H4 (cell line): Measurements from ENCODE around the gene PDE4C. TPM values are rescaled to one million over a fixed set of nuclear protein-coding genes. Genes with fewer than 3 reads are reported as not detected.

Experiments used
- DNase-seq: peaks from one replicate; pipeline ENCODE4 v3.0.0-alpha.2; 2015; ENCODE audit warnings: low spot score
- total RNA-seq: library from RNA; depleted of rRNA; stranded (reverse); fragments of >200 nt; shearing (Covaris generic); gene quantifications from 2 replicates; pipeline ENCODE4 v1.2.3, GENCODE V29; 2014; rRNA removed

PDE4C gene
- total RNA-seq, 1 experiment from 2014 or later: 0.06 TPM

DNA sequence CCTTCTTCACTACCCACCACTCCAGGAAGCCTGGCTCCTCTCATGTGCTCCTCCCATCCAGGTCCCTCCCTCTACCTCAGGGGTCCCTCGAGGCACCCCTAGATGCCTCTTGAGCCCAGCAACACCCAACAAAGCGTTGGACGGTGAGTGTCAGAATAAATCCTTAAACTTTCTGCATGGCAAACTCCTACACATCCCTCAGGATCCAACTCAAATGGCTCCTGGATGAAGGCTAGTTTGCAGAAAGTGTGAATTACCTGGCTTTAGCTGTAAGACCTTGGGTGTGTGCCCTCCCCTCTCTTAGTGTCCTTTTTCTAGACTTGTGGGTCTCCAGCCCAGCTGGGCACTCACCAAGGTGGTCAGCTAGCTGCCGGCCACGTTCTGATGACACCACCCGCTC is 27.9 kb downstream of the PDE4C start:
- DNase-seq: no peak

DNA sequence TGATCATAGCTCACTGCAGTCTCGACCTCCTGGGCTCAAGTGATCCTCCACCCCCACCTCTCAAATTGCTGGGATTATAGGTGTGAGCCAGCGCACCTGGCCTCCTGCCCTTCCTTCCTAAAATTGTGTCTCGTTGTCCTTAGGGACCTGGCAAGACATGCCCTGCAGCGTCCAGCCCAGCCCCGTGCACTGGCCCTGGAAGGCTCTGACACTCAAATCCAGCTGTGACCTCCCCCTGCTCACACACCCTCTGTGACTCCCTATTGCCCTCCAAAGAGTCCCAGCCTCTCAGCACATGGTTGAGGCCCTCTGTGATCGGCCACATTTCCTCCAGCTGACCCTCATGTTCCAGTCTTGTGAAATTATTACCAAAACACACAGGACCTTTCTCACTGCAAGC is 28.3 kb downstream of the PDE4C start:
- no peak for DNase-seq

DNA sequence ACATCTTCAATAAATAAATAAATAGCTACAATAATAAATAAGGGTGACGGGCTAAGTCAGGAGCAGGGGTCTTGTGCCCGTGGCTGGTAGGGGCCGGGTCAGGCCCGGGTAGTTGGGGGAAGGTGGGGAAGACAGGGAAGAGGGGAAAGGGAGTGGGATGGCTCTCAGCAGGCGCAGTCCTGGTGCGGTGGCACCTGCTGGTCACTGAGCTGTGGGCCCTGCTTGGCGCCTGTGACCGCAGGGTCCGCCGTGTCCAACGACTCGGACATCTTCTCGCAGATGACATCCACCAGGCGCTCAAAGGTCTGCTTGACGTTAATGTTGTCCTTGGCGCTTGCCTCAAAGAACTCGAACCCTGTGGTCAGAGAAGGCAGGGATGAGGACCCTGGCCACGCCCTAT is 28.9 kb downstream of the PDE4C start:
- DNase-seq: no peak

DNA sequence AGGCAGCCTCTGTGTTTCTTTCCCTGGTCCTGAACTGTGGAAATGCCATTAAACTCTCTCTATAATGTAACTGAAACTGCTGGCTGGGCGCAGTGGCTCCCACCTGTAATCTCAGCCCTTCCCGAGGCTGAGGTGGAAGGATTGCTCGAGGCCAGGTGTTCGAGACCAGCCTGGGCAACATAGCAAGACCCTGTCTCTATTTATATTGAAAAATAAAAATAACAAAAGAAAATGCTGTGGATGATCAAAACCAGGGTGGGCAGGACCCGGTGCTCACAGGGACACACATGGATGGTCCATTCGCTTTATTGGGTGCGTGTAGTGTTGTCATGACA is 29.8 kb downstream of the PDE4C start:
- DNase-seq: no peak

DNA sequence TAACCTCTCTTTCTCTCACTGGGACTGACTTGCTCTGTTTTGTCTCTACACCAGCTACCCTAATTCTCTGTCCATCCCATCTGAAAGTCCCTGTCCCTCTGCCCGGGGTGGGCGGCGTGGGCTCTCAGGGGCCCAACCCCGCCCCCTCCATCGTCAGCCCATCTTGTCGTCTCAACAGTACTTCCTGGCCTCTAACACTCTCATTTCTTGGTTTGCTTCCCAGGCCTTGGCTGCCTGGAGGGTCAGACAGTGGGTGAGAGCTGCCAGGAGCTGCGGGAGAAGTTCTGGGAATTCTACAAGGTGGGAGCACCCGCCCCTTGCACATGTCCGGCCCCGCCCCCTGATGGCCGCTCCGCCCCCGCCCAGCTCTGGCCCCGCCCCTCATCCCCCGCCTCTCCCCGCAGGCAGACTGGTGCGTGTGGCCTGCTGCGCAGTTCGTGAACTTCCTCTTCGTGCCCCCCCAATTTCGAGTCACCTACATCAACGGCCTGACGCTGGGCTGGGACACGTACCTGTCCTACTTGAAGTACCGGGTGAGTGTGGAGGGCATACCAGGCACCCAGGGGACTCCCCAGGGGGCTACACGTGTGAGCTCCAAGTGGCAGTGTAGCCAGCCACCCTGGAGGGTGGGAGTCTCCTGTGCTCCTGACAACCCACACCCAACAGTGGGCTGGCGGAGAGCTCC is 31.5 kb downstream of the PDE4C start:
- DNase-seq: no peak

DNA sequence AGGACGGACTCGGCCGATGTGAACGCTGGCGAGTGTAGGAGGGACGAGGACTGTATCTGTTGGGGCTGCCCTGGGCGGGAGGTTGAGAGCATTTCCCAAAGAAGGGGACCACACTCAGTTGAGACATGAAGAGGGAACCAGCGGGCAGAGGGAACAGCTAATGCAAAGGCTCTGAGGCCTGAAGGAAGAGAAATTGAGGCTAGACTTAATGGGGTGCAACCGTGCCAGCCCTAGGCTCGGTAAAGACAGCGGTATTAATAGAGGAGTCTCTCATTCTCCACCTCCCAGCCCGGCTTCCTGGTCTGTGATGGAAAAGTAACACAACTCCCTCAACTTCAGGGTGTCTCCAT is 32.1 kb downstream of the PDE4C start:
- no peak for DNase-seq

DNA sequence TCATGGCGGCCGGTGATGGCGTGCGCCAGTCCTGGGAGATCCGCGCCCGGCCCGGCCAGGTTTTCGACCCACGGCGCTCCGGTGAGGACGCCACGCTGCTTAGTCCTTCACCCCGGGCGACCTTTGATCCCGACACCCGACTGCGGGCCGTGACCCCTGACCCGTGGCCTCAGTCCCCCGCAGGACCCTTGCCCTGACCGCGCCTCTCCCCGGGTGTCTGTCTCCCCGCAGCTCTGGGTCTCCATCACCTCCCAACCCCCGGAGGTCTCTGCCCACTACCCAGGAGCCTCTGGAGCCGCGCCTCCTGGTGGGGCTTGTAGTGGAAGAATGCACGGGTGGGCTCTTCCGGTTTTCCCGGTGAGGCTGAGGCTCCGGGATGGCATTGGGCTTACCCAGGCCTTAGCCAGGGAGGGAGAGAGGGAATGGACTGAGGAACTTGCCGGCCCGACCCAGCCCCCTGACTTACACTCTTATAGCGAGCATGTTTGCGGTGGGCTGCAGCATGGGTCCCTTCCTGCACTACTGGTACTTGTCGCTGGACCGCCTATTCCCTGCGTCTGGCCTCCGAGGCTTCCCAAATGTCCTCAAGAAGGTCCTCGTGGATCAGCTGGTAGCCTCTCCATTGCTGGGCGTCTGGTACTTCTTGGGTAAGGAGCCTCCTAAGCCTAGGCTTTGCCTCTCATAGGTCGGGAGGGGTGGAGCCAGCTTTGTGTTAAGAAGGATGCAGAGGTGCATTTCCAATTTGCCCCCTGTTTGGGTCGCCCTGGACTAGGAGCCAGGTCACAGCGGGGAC is 32.7 kb downstream of the PDE4C start:
- DNase-seq: no peak

DNA sequence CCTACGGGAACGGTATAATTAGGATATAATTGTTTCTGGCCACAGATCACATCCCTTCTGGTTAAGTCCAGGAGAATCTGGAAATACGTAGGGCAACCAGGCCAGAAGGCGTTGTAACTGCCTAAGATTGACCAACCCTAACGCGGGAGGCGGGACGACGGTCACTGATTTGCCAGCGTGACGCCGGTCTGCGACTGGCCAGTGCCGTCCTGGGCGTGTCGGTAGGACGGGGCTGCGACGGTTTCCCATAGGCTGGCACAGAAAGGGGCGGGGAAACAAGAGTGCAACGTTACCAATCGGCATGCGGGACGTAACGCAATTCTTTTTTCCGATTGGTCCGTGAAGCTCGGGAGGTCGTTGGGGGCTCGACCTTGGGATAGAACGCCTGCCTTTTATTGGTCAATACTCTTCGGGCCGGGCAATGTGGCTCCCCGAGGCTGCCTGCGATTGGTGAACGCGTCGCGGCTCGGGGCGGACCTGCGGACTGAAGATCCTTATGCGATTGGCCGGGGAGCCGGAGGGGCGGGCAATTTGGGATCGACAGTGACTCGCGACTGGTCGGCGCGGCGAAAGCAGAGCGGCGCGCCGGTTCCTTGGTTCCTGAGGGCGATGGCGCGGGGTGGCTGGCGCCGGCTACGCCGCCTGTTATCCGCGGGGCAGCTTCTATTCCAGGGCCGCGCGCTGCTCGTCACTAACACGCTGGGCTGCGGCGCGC is 33.4 kb downstream of the PDE4C start, which contains the start of gene MPV17L2:
MPV17L2 (plus strand) TSS at position 546 of the 715 bp plus-strand sequence; CDS start at position 610, 64 bp downstream.
- peak; percentile 100 for DNase-seq

DNA sequence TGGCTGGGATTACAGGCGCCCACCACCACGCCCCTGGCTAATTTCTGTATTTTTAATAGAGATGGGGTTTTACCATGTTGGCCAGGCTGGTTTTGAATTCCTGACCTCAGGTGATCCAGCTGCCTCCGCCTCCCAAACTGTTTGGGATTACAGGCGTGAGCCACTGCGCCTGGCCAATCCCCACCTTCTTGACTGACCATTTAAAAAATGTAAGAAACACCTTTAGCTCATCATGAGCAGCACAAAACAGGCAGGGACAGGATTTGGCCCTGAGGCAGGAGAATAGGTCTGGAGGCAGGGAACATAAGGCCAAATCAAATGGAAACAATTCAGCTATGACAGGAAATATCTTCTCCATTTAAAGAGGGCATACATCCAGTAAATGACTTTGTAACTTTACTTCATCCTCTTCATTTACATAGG is 34.6 kb downstream of the PDE4C start:
- DNase-seq: no peak

DNA sequence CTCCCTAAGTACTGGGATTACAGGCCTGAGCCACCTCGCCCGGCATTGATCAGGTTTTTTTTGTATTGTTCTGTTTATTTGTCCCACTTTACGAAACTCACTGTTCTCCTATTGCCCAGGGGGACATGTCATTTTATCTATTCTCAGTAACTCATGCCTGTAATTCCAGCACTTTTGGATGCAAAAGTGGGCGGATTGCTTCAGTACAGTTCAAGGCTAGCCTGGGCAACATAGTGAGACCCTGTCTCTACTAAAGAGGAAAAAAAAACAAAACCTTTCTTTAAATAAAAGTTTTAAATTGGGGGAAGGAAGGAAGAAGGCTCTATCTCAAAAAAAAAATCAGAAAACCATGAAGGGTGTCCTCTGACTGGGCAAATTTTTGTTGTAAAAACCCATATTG is 36.0 kb downstream of the PDE4C start:
- no peak for DNase-seq

DNA sequence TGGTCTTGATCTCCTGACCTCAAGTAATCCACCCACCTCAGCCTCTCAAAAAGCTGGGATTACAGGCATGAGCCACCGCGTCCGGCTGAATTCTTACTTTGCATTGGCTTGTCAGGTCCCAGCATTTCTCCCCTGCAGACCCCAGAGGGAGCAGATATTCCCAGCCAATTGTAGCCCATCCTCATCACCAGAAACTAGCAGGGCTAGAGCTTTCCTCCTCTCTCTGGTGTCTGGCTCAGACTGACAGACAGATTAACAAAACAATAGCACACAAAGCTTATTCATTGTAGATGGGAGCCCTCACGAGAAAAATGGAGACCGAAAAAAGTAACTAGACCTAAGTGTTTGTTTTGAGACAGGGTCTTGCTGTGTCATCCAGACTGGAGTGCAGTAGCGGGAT is 40.7 kb downstream of the PDE4C start:
- no peak for DNase-seq

DNA sequence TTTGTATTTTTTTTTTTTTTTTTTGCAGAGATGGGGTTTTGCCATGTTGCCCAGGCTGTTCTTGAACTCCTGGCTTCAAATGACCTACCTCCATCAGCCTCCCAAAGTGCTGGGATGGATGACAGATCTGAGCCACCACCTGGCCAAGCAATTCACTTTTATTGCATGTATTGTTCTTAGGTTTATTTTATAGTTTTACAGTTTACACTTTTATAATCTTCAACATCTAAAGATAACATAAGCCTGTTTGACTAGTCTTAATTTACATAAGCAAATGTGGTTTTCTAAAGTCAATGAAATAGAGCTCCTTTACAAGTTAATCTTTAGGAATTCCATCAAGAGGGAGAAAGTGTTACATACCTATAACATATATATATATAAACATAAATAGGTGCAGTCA is 42.7 kb downstream of the PDE4C start:
- no peak for DNase-seq

DNA sequence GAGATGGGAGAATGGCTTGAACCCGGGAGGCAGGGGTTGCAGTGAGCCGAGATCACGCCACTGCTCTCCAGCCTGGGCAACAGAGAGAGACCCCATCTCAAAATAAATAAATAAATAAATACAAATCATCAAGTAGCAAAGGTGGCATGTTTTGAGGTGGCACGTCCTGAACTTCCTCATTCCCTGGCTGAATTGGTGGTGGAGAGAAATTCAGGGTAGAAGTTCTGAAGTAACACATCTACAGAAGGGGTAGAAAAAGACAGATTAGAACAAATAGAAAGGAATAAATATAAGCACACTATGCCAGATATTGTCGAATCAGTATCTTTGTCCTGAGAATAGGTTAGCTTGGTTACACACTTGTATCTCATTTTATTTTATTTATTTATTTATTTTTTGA is 46.3 kb downstream of the PDE4C start:
- no peak for DNase-seq

DNA sequence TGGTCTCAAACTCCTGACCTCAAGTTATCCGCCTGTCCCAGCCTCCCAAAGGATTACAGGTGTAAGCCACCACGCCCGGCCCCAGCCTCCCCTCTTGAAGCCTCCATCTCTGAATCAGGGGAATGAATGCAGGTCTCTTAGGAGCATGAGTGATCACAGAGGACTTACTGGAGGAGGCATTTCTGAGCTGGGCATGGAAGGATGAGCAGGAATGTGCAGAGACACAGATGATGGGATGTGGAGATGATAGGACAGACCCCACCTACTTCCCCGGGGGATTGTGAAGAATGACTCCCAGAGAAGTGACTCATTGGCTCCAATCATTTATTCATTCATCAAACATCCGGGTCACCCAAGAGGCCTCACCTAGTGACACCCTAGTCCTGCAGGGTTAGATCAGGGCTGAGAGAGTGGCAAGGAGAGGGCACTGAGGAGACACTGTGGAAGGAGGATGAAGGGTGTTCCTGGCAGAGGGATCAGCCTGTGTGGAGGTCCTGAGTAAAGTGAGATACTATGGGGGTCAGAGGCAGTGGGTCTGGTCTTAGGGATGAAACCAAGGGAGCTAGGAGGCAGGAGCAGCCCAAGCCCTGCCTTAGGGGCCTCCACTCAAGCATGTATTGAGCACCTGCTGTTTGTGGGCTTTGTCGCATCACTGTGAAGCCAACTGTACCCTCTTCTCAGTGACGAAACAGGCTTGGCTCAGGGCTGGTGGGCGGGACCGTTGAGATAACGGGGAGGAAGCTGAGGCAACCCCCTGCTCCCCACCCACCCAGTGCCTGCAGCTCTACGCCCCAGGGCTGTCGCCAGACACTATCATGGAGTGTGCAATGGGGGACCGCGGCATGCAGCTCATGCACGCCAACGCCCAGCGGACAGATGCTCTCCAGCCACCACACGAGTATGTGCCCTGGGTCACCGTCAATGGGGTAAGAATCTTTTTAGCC is 49.6 kb downstream of the PDE4C start:
- no peak for DNase-seq

DNA sequence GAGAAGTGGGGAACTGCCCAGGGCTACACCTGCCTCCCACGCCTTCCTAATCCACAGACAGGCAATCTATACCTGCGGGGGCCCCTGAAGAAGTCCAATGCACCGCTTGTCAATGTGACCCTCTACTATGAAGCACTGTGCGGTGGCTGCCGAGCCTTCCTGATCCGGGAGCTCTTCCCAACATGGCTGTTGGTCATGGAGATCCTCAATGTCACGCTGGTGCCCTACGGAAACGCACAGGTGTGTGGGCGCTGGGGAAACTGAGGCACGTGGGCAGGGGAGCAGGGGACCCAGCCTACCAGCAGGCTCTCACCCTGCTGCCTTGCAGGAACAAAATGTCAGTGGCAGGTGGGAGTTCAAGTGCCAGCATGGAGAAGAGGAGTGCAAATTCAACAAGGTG is 51.3 kb downstream of the PDE4C start:
- no peak for DNase-seq

Other genes with a start within 250 kb of the PDE4C start
- gene ARRDC2, start 218.3 kb downstream of the PDE4C start, total RNA-seq: 8.7 and 9.3 TPM in 2 replicates
- gene IL12RB1, start 139.5 kb downstream of the PDE4C start, total RNA-seq: 2.4 TPM in 2 replicates
- 2.4 and 3.1 TPM in 2 replicates for gene MAST3, start 128.7 kb downstream of the PDE4C start, total RNA-seq
- gene PIK3R2, start 73.3 kb downstream of the PDE4C start, total RNA-seq: 9.8 and 25.1 TPM in 2 replicates
- gene IFI30, start 52.6 kb downstream of the PDE4C start, total RNA-seq: 156 and 172 TPM in 2 replicates
- gene MPV17L2, start 33.2 kb downstream of the PDE4C start, total RNA-seq: 17.7 and 30.9 TPM in 2 replicates
- gene RAB3A, start 22.4 kb downstream of the PDE4C start, total RNA-seq: 0.41 and 2.2 TPM in 2 replicates
- gene IQCN, start 48.0 kb upstream of the PDE4C start, total RNA-seq: 0.62 and 1.0 TPM in 2 replicates
- gene JUND, start 55.2 kb upstream of the PDE4C start, total RNA-seq: 29.1 and 86.4 TPM in 2 replicates
- 349 and 397 TPM in 2 replicates for gene LSM4, start 96.6 kb upstream of the PDE4C start, total RNA-seq
- gene PGPEP1, start 114.2 kb upstream of the PDE4C start, total RNA-seq: 2.9 and 12.1 TPM in 2 replicates
- gene GDF15, start 159.7 kb upstream of the PDE4C start, total RNA-seq: 376 and 378 TPM in 2 replicates
- gene LRRC25, start 171.2 kb upstream of the PDE4C start, total RNA-seq: 0.06 and 0.35 TPM in 2 replicates
- gene SSBP4, start 193.0 kb upstream of the PDE4C start, total RNA-seq: 44.6 and 60.9 TPM in 2 replicates
- gene ISYNA1, start 211.7 kb upstream of the PDE4C start, total RNA-seq: 0.33 and 0.45 TPM in 2 replicates